GM19463 (cell line): ENCODE data around the gene CRYZL1.
"Not testable (repeated sequence)": the region's sequence is repeated elsewhere in the genome, so short reads cannot be mapped to it uniquely, and the experiment has no call there.

Experiments
- ATAC-seq: cut with Tn5 transposase; IDR thresholded peaks from one replicate; pipeline ENCODE4 v1.9.1; 2021; ENCODE audit warnings: mild to moderate bottlenecking, moderate library complexity; ENCODE audit not compliant: unreplicated experiment

CRYZL1 gene

DNA sequence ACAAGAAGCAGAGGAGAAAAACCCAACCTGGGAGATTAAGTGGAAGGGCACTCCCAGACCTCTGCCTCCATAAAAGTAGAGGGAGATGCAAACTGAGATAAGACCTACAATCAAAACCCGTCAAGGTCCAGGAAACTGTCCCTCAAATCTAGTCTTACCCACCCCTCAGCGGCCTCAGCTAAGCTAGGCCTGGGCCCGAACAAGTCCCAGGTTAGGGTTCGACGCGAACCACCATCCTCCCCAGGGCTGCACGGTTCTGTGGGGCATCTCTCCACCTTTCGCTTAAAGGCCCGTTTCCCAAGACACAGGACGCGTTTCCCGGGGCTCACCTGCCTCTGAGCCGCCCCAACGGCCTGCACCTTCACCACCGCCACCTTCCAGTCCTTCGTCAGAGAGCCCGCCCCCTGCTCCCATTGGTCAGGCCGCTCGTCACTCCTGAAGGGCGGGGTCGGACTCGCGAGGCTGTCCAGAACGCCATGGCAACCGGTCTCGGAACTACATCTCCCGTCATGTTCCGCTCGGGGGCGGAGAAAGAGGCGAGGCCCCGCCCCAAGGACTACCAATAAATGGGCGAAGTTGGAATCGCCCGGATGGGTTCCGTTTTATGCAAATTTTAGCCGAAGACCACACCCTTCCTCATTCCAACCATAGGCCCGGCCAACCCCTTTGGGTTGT, at the start of gene CRYZL1:
TSS of gene CRYZL1 (minus strand) at position 390 of the 675 bp plus-strand sequence. CDS start 10,190 bp downstream, outside the sequence.
- ATAC-seq: peak; percentile 84

DNA sequence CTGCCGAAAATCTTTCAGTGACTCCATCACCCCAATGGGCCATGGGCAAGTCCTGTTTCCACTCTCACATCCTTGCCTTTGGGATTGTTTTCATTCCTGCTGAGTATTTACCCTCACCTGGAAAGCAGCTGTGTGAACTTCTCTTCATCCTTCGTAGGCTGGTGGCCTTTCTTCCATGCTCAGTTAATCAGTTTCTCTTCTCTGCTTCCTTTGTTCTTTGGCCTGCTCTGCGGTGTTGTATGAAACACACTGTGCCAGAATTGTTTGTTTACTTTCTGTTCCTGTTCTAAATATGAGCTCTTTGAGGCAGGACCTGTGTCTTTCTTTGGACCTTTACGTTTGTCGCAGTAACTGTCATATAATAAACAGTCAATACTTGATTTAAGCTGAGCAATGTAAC, 49.3 kb upstream of the CRYZL1 start:
- ATAC-seq: no peak

DNA sequence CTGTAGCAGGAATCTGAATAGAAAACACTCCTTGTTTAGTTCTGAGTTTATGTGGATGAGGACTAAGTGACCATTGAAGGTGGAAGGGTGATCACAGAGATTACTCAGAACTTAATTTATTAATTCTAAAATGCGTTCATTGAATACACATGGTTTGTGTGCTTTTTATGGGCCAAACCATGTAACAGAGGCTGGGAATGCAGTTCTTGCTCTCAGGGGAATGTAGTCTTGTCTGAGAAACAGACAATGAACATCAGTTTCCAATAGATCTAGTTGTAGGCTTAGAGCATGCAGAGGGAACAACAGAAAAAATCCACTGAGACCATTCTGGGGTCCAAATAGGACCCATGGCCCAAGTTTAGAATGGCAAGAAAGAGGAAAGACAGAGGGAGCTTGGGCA, 46.8 kb upstream of the CRYZL1 start:
- ATAC-seq: no peak

DNA sequence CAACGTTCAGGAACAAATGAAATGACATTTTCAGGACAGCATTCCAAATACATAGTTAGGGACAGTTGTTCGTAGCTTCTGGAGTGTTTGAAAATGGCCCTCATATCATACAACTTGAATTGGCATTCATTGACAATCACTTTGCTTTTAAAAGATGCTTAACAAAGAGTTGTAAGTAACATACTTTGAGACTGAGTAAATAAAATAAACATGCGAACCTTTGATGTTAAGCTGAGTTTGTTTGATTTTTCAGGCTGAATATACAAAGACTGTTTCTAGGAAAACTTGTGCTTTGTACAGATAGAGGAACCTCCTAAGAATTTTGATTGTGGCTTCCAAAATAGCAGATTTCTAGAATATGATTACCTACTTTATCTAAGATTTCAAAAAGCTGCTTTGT, 46.1 kb upstream of the CRYZL1 start:
- ATAC-seq: no peak

DNA sequence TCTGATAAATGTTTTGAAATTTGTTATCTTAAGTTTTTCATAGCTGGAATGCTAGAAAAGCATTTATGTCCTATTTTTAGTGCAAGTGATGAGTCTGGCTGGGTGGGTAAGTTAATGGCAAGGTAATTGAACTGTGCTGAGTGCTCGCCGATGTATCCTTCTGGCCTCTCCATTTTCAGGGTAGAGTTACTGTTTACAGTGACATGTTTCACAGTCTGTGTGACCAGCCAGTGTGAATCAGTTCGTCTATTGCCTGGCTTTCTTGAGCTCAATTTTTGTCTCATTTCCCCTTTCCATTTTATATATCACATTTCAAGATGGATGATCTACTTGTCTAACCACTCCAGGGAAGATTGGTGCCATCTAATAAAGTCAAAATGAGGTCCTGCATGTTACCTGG, 44.8 kb upstream of the CRYZL1 start:
- no peak for ATAC-seq

DNA sequence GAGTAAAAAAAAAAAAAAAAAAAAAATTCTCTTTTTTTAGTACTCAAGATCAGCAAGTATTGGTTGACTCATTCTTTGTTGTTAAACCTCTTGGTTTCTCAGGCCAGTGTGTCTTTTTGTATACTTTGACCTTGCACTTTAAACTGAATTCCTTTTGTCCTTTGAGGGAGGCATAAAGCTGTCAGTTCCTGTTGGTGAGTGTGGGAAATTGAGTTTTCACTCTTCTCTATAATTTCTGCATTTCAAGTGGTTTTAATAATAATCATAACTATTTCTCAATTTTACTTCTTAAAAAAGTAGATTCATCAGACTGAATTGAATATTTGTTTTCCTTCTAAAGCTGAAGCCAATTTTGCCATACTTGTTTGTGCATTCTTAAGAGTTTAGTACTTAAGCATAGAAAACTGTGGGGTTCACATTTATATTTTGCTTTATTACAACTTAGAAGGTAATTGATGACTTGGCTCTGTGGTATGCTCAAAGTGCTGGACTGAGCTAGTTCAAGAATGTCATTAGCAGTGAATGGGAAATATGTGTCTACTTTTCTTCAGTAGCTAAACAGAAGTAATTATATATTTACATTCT, 44.2 kb upstream of the CRYZL1 start:
- ATAC-seq: no peak

DNA sequence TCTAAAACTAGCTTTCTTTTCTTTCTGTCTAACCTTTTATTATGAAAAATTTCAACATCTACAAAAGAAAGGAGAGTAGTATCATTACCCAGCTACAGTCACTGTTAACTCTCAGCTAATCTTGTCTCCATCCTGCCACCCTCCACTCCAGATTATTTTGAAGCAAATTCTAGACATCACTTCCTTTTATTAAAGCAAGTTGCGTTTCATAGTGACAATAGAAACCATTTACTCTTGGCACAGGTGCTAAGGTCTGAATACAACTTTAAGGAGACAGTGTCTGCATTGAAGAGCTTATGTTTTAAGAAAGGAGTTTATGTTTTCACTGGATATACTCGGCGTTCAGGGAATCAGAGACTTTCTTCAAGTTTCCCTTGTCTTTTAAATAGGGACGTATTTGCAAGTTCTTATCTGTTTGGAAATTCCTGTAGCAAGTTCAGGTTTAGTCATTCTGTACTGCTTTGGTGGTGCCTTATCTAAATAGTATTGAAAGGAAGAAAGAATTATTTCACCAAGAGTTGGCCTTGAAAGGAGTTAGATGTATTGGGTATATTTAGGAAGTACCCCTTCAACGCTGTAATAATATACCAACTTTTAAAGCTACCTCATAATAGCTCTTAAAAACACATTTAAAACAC, 43.5 kb upstream of the CRYZL1 start:
- no peak for ATAC-seq

DNA sequence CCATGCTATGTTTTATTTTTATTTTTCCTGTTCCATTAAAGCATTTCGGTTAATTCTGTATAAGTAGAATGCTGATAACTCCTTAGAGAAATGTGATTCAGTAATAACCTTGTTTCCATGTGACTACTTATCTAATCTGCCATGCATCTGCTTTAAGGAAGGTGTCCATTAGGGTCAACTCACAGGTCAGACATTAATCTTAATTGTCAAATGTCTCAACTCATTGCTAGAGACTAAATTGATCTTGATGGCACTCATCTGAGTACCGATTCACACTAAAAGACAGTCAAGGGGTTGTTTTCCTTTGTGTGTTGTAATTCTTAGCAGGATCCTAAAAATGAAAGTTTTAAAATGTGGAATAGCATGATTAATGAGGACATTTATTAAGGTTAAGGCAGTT, 42.5 kb upstream of the CRYZL1 start:
- no peak for ATAC-seq

DNA sequence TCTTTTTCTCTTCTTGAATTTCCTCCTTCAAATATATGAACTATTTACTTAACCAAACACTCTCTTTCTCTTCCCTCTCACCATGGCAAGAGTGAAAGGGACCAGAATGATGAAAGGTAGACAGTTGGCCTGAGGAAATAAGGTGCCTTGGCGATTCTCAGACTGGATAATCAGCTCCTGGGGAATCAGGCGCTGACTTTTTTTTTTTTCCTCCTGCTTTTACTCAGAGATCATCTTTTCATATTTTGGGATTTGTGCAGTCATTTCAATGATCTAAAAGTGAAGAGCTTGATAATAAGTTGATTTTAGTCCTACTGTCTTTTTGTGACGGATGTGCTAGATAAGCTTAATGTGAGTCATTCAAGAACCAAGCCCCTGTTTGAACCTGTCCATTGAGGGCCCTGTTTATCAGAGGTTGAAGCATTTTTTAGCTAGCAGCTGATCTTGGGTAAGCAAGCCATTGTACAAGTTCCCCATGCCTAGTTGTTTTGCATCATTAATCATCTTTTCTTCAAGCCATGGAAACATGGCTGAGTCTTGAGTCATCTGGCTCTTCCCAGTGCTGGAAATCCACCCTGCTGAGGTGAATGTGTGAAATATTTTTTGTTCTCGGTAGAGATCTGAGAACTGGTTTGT, 41.6 kb upstream of the CRYZL1 start:
- no peak for ATAC-seq

DNA sequence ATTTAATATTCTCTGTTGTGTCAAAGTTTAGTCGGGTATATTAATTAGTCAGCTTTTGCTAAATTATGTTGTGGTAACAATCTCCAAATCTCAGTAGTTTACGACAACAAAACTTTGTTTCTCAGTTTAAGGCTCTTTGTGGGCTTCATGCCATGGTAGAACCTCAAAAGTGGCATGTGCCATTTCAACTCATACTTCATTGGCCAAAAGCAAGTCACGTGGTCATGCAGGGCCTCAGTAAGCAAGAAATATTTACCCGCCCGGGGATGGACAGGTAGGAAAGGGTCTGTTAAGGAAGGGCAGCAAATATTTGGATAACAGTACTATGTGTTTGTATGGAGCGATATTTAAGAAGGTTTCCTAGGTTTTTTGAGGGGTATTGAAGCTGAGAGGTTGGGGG, 39.3 kb upstream of the CRYZL1 start:
- ATAC-seq: no peak

DNA sequence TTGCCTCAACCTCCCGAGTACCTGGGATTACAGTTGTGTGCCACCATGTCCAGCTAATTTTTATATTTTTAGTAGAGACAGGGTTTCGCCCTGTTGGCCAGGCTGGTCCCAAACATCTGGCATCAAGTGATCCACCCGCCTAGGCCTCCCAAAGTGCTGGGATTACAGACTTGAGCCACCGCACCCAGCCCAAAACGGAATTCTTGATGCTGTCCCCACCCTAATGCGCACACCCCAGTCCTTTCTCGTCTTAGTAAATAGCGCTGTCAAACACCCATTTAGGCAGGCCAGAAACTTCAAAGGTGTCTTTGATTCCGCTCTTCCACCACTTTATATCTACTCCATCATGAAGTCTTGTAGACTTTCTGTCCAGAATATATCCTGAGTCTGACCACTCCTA, 35.9 kb upstream of the CRYZL1 start:
- ATAC-seq: no peak

DNA sequence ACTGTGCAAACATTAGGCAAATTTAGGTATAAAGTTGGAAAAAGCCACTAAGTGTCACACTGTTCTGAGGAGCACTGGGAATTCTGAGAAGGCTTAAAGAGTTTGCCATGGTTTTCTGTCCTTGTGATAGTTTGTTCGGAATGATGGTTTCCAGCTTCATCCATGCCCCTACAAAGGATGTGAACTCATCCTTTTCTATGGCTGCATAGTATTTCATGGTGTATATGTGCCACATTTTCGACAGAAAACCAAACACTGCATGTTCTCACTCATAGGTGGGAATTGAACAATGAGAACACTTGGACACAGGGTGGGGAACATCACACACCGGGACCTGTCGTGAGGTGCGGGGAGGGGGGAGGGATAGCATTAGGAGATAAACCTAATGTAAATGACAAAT, 35.1 kb upstream of the CRYZL1 start:
- not testable (repeated sequence) for ATAC-seq

DNA sequence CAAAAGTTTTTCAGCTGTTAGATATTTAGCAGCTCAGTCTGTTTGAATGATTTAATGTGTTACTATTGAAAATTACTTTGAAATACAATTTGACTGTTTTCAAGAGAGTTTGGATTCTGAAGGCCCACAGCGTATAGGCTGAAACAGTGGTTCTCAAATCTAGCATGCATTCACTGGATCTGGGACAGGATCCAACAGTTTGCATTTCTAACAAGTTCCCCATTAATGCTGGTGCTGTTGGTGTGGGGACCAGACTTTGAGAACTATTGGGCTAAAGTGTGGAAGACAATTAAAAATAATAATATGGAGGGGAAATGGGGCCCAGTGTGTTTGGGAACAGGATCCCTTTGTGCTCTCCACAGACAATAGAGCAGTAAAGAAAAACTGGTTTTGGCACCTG, 32.7 kb upstream of the CRYZL1 start:
- no peak for ATAC-seq

DNA sequence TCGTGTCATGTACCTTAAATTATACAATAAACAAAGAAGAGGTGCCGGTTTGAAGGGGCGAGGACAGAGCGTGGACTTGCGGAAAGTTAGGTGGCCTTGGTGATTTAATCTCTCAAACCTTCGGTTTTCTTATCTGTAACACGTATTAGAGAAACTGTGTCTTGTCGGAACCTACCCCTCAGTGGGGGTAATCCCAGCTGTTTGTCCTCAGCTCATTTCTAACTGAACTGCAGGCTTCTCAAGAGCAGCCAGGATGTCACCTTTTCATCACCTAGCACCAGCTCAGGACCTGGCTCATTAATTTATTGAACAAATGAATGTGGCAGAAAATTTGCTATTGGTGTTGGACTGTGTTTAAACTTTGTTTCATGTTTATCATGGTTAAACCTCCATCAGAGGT, 31.9 kb upstream of the CRYZL1 start:
- ATAC-seq: no peak

DNA sequence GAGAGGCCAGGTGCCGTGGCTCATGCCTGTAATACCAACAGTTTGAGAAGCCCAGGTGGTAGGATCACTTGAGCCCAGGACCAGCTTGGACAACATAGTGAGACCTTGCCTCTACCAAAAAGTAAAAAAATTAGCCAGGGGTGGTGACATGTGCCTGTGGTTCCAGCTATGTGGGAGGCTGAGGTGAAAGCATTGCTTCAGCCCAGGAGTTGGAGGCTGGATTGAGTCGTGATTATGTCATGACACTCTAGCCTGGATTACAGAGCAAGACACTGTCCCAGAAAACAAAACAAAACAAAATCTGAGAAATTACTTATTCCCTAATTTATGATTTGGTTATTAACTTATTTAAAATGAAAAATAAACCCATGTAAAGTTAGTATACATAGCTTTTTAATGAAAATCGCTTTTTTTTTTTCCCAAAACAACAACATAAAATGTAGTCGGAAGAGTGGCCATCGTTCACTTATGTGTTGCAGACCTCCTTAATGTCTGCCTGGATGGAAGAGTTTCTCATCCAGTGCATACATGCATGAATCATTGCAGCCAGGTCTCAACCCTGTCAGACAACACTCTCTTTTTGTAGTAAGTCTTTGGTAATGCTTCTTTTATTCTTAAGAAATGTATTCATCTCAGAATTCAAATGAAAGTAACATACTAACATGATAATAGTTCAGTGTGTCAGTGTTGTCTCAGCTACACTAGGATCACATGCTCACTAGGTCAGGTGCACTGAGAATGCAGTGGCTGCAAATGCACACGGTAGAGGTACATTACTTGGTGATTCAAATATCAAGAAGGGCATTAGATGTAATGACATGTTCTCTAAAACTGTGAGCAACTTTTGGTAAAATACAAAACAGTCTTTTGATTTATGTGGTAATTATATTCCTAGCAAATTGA, 28.8 kb upstream of the CRYZL1 start:
- ATAC-seq: no peak

DNA sequence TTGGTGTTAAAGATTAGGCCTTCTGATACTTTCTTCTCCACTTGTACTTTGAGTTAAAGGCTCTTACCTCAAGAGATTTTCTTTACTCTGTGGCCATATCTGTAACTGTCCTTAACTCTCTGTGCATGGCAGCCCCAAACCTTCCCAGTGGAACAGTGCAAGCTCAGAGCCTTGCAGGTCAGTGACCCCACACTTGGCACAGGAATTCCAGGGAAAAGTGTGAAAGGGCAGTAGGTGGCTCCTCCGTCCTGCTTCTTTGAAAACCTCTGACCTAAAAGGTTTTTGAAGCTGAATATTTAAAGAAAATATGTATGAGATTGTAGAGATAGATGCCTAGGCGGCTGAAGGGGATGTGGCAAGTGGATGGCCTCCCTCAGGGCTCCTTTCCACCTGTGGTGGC, 27.1 kb upstream of the CRYZL1 start:
- no peak for ATAC-seq

DNA sequence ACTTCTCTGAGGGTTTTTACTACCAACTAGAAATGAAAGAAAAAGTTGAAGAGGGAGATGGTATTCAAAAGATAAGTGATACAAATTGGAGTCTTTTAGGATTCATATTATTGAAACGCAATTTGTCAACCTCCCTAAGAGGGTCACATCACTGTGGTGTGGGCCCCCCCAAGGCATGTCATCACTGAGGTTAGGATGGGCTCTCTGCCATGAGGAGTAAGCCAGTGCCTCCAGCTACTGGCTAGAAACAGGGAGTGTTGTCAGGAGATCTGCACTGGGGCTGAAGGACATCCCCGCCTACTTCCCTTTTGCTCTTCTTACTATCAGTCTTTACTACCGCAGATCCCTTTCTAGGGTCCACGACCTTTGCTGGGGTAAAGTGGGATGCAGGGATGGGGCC, 26.6 kb upstream of the CRYZL1 start:
- ATAC-seq: no peak

DNA sequence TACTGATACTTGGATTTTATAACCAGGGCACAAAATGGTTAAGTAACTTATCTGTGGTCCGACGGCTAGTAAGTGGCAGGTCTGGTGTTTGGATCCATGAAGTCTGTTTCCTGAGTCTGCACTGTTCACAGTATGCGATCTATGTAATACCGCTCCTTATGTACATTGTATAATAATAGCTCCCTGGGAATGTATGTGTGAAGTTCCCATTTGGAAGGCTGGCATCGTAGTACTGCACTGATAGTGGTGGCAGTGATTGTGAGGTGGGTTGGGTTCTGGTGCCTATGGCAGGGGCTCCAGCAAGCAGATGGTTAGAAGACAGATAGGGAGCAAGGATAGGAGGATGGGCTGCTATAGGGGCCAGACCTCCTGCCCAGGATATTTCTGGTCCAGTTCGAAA, 26.1 kb upstream of the CRYZL1 start:
- no peak for ATAC-seq

DNA sequence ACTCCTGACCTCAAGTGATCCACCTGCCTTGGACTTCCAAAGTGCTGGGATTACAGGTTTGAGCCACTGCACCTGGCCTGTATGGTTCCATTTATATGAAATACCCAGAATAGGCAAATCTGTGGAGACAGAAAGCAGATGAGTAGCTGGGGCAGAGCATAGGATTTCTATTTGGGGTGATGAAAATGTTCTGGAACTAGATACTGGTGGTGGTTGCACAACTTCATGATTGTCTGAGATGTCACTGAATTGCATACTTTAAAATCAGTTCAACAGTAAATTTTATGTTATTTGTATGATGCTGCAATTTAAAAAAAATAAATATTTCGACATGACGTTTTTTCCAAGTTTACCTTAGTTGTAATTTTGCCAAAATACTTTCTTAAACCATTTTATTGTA, 24.6 kb upstream of the CRYZL1 start:
- ATAC-seq: no peak

DNA sequence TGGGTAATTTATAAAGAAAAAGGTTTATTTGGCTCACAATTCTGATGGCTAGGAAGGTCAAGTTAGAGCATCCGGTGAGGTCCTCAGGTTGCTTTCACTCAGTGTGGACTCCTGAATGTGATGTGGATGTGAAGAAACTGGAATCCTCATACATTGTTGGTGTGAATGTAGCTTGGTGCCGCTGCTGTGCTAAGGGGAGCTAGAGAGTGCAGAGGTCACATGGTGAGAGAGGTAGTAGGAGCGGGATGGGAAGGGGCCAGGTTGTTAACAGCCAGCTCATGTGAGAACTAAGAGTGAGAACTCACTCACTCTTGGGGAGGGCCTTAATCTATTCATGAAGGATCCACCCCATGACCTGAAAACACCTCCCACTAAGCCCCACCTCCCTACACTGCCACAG, 22.6 kb upstream of the CRYZL1 start:
- ATAC-seq: no peak

DNA sequence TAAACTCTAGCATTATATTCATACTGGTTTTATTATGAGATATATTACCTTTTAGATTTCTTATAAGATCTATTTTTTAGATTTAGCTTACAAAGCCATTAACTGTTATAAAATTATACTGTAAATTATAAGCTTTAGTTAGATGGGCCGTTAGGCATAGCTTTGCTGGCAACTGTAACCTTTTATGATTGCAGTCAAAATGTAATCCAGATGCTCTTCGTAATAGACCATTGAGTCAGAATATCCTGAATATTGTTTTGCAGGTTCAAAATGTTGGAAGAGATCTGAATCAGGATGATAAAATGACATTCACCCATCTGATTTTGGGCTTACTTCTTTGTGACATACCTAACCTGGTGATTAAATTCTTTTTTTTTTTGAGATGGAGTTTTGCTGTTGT, 21.7 kb upstream of the CRYZL1 start:
- ATAC-seq: no peak
